ENCODE results near the gene PATJ. TPM values are rescaled to one million over a fixed set of nuclear protein-coding genes. Genes with fewer than 3 reads are reported as not detected.
"Not testable (repeated sequence)": the region's sequence is repeated elsewhere in the genome, so short reads cannot be mapped to it uniquely, and the experiment has no call there.

The PATJ gene
- total RNA-seq, 2 donors from 2014 or later = 74.3 to 81.7 TPM

DNA sequence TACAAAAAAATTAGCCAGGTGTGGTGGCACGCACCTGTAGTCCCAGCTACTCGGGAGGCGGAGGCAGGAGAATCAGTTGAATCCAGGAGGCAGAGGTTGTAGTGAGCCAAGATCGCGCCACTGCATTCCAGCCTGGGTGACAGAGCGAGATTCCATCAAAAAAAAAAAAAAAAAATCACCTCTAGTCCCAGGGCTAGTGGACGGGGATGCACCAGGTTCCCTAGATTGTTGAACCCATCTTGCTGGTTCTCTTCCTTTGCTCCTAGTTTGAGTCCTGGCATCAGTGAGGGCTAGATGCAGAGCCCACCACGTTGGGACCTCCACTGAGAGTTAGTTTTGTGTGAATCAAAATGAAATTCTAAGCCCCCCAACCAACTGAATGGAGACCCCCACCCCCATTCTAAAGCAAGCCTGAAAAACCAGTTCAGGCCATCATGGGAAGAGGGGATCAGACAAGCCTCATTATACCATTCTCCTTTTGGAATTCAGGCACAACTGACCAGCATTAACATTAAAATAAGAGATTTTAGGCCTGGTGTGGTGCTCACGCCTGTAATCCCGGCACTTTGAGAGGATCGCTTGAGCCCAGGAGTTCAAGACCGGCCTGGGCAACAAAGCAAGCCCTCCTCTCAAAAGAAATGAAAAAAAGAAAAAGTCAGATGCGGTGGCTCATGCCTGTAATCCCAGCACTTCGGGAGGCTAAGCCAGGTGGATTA is 434.5 kb downstream of the PATJ start:
- H3K27ac Mint-ChIP-seq = peak overlapping the region; percentile 91
- Histone ChIP-seq H3K9me3 (ENCODE audit: control insufficient read depth, low read length) (no peaks in the 10 kb centered on the region), H3K9ac (ENCODE audit: extremely low read depth, low read length, poor library complexity, severe bottlenecking) (peak overlapping the region; percentile 52), H3K4me3 (ENCODE audit: low read length) (no peak overlapping the region), H3K27ac (ENCODE audit: low read depth, low read length) (no peak overlapping the region), H3K27me3 (ENCODE audit: control insufficient read depth, insufficient read depth, low read length, poor library complexity, severe bottlenecking) (no peaks in the 10 kb centered on the region), H3K36me3 (ENCODE audit: control insufficient read depth, insufficient read depth, low read length) (no peaks in the 10 kb centered on the region), H3K4me1 (ENCODE audit: control insufficient read depth, insufficient read depth, low read length) (peaks cover 11% of the 10 kb centered on the region)
- TF ChIP-seq, protein P1, sequence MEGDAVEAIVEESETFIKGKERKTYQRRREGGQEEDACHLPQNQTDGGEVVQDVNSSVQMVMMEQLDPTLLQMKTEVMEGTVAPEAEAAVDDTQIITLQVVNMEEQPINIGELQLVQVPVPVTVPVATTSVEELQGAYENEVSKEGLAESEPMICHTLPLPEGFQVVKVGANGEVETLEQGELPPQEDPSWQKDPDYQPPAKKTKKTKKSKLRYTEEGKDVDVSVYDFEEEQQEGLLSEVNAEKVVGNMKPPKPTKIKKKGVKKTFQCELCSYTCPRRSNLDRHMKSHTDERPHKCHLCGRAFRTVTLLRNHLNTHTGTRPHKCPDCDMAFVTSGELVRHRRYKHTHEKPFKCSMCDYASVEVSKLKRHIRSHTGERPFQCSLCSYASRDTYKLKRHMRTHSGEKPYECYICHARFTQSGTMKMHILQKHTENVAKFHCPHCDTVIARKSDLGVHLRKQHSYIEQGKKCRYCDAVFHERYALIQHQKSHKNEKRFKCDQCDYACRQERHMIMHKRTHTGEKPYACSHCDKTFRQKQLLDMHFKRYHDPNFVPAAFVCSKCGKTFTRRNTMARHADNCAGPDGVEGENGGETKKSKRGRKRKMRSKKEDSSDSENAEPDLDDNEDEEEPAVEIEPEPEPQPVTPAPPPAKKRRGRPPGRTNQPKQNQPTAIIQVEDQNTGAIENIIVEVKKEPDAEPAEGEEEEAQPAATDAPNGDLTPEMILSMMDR (conservative IDR thresholded peaks at IDR 0.05) = no peak
- H3K4me3 Mint-ChIP-seq = no peak overlapping the region
- H3K27me3 Mint-ChIP-seq (ENCODE audit: insufficient read depth) = no peaks in the 10 kb centered on the region
- peaks cover 41% of the 10 kb centered on the region for H3K4me1 Mint-ChIP-seq
- no peaks in the 10 kb centered on the region for H3K9me3 Mint-ChIP-seq
- 76 to 95% methylated on average over 3 to 14 of the region's 14 CpGs for WGBS, 2 experiments (ENCODE audit: insufficient coverage in 1 of 2, insufficient read length in 1 of 2)
- no peak for DNase-seq
- H3K36me3 Mint-ChIP-seq (ENCODE audit: low read depth) = no peaks in the 10 kb centered on the region

GRCh38 chr1:62177621-62178020 is 435.3 kb downstream of the PATJ start:
- DNase-seq = no peak
- peaks cover 11% of the 10 kb centered on the region for H3K4me1 ChIP-seq (ENCODE audit: control insufficient read depth, insufficient read depth, low read length)
- peak overlapping the region; percentile 60 for H3K27ac ChIP-seq (ENCODE audit: low read depth, low read length)
- peaks cover 49% of the 10 kb centered on the region for H3K4me1 Mint-ChIP-seq
- H3K27ac Mint-ChIP-seq = peak overlapping the region; percentile 91
- H3K9me3 ChIP-seq (ENCODE audit: control insufficient read depth, low read length) = no peaks in the 10 kb centered on the region
- peak overlapping the region; percentile 52 for H3K9ac ChIP-seq (ENCODE audit: extremely low read depth, low read length, poor library complexity, severe bottlenecking)
- H3K9me3 Mint-ChIP-seq = no peaks in the 10 kb centered on the region
- H3K4me3 ChIP-seq (ENCODE audit: low read length) = no peak overlapping the region
- TF ChIP-seq, protein P1 (conservative IDR thresholded peaks at IDR 0.05) = no peak
- H3K36me3 ChIP-seq (ENCODE audit: control insufficient read depth, insufficient read depth, low read length) = no peaks in the 10 kb centered on the region
- H3K27me3 Mint-ChIP-seq (ENCODE audit: insufficient read depth) = no peaks in the 10 kb centered on the region
- H3K27me3 ChIP-seq (ENCODE audit: control insufficient read depth, insufficient read depth, low read length, poor library complexity, severe bottlenecking) = no peaks in the 10 kb centered on the region
- no peaks in the 10 kb centered on the region for H3K36me3 Mint-ChIP-seq (ENCODE audit: low read depth)
- WGBS, 2 experiments (ENCODE audit: insufficient coverage in 1 of 2, insufficient read length in 1 of 2) = 46% methylated on average over 1 of the region's 1 CpG; no CpG with 5 or more reads in 1 of the 2 experiments
- H3K4me3 Mint-ChIP-seq = no peak overlapping the region

GRCh38 chr1:62178372-62178771 is 436.1 kb downstream of the PATJ start:
- Mint-ChIP-seq H3K4me3 (no peak overlapping the region), H3K27me3 (ENCODE audit: insufficient read depth) (no peaks in the 10 kb centered on the region), H3K27ac (peak overlapping the region; percentile 90), H3K36me3 (ENCODE audit: low read depth) (no peaks in the 10 kb centered on the region), H3K9me3 (no peaks in the 10 kb centered on the region), H3K4me1 (peaks cover 56% of the 10 kb centered on the region)
- DNase-seq = no peak
- TF ChIP-seq, protein P1 (conservative IDR thresholded peaks at IDR 0.05) = no peak
- peak overlapping the region; percentile 31 for H3K4me3 ChIP-seq (ENCODE audit: low read length)
- peak overlapping the region; percentile 52 for H3K9ac ChIP-seq (ENCODE audit: extremely low read depth, low read length, poor library complexity, severe bottlenecking)
- H3K27ac ChIP-seq (ENCODE audit: low read depth, low read length) = no peak overlapping the region
- no peaks in the 10 kb centered on the region for H3K9me3 ChIP-seq (ENCODE audit: control insufficient read depth, low read length)
- peaks cover 11% of the 10 kb centered on the region for H3K4me1 ChIP-seq (ENCODE audit: control insufficient read depth, insufficient read depth, low read length)
- no peaks in the 10 kb centered on the region for H3K27me3 ChIP-seq (ENCODE audit: control insufficient read depth, insufficient read depth, low read length, poor library complexity, severe bottlenecking)
- WGBS, 2 experiments (ENCODE audit: insufficient coverage in 1 of 2, insufficient read length in 1 of 2) = 89 to 94% methylated on average over 5 to 7 of the region's 7 CpGs
- no peaks in the 10 kb centered on the region for H3K36me3 ChIP-seq (ENCODE audit: control insufficient read depth, insufficient read depth, low read length)

GRCh38 chr1:62180054-62180453 is 437.8 kb downstream of the PATJ start:
- DNase-seq; H3K9me3 ChIP-seq (ENCODE audit: control insufficient read depth, low read length); H3K4me3 Mint-ChIP-seq; H3K4me3 ChIP-seq (ENCODE audit: low read length); H3K27ac Mint-ChIP-seq; H3K36me3 ChIP-seq (ENCODE audit: control insufficient read depth, insufficient read depth, low read length); H3K9ac ChIP-seq (ENCODE audit: extremely low read depth, low read length, poor library complexity, severe bottlenecking); H3K36me3 Mint-ChIP-seq (ENCODE audit: low read depth); H3K27ac ChIP-seq (ENCODE audit: low read depth, low read length); H3K27me3 Mint-ChIP-seq (ENCODE audit: insufficient read depth); H3K9me3 Mint-ChIP-seq; H3K27me3 ChIP-seq (ENCODE audit: control insufficient read depth, insufficient read depth, low read length, poor library complexity, severe bottlenecking): not testable (repeated sequence)
- H3K4me1 Mint-ChIP-seq = peaks cover 62% of the 10 kb centered on the region
- 93 to 95% methylated on average over 4 of the region's 4 CpGs for WGBS, 2 experiments (ENCODE audit: insufficient coverage in 1 of 2, insufficient read length in 1 of 2)
- H3K4me1 ChIP-seq (ENCODE audit: control insufficient read depth, insufficient read depth, low read length) = peaks cover 11% of the 10 kb centered on the region

Measured in endodermal cell (in vitro differentiated cells).